ENCODE data around the gene CACNB2.
"Not testable (repeated sequence)": the region's sequence is repeated elsewhere in the genome, so short reads cannot be mapped to it uniquely, and the experiment has no call there.

Gene CACNB2

GRCh38 chr10:18582803-18583202, 442.6 kb downstream of the CACNB2 start:
- no peak for DNase-seq

GRCh38 chr10:18583575-18584270, 443.5 kb downstream of the CACNB2 start:
- DNase-seq: no peak

GRCh38 chr10:18586637-18587036, 446.4 kb downstream of the CACNB2 start:
- DNase-seq: not testable (repeated sequence)

- DNase-seq: not testable (repeated sequence)
These were observed 450.9 kb downstream of the CACNB2 start for GRCh38 chr10:18591141-18591540.

Measured in NCI-H2029 (cell line).